Measurements from ENCODE around the gene ADRA2C.

- TF ChIP-seq CTCF (IDR thresholded peaks at IDR 0.05) (no peak), POLR2A (IDR thresholded peaks at IDR 0.05) (no peak)
Measured at GRCh38 chr4:3735196-3735595, 31.0 kb upstream of the ADRA2C start.

Measured in lower leg skin (tissue), 3 donors.